Calu3 (cell line): ENCODE measurements around the gene PLEKHA5. TPM values are rescaled to one million over a fixed set of nuclear protein-coding genes. Genes with fewer than 3 reads are reported as not detected.
A peak's percentile ranks its signal among the peaks of the same experiment; 100 is the strongest.

Experiments
- Bru-seq: library from RNA; stranded (reverse); fragments of 400-500 nt; gene quantifications from one replicate; lab custom pipeline; 2021; lab: Mats Ljungman, UMichigan
- BruChase-seq, 2 experiments: library from RNA; stranded (reverse); fragments of 400-500 nt; gene quantifications; one replicate each; lab custom pipeline; 2021; lab: Mats Ljungman, UMichigan
- BruUV-seq: library from RNA; stranded (reverse); fragments of 400-500 nt; replicated peaks from 2 replicates; lab custom pipeline; 2021; lab: Mats Ljungman, UMichigan
- CTCF ChIA-PET: fragments of 300-600 bp; sonication (Branson Sonifier 250); formaldehyde crosslinking; loops from one replicate; lab custom pipeline; 2022; ENCODE audit warnings: antibody characterized with exemption; lab: Charles Lee
- DNase-seq: peaks from one replicate; pipeline ENCODE4 v3.0.0; 2022
- H3K27ac Mint-ChIP-seq: one replicate; pipeline ENCODE4 v1.8.0; 2022; ENCODE audit warnings: mixed read lengths; ENCODE audit not compliant: unreplicated experiment
- H3K27me3 Mint-ChIP-seq: one replicate; pipeline ENCODE4 v1.8.0; 2022; ENCODE audit warnings: mixed read lengths; ENCODE audit not compliant: unreplicated experiment
- H3K36me3 Mint-ChIP-seq: one replicate; pipeline ENCODE4 v1.8.0; 2022; ENCODE audit warnings: mild to moderate bottlenecking, moderate library complexity, mixed read lengths; ENCODE audit not compliant: insufficient read depth, unreplicated experiment
- H3K4me1 Mint-ChIP-seq: one replicate; pipeline ENCODE4 v1.8.0; 2022; ENCODE audit warnings: mild to moderate bottlenecking, low read depth, mixed read lengths; ENCODE audit not compliant: unreplicated experiment
- H3K4me3 Mint-ChIP-seq: one replicate; pipeline ENCODE4 v1.8.0; 2022; ENCODE audit warnings: mild to moderate bottlenecking, low read depth, moderate library complexity, mixed read lengths; ENCODE audit not compliant: unreplicated experiment
- H3K9me3 Mint-ChIP-seq: one replicate; pipeline ENCODE4 v1.8.0; 2022; ENCODE audit warnings: low read depth, mixed read lengths; ENCODE audit not compliant: unreplicated experiment
- intact Hi-C: fragments of 100-400 bp; cut with micrococcal nuclease; formaldehyde crosslinking; loops from one replicate; pipeline ENCODE4 v1.10.0; 2022; ENCODE audit not compliant: unreplicated experiment
- long read RNA-seq: library from polyadenylated mRNA; stranded (forward); transcript quantifications from one replicate; pipeline ENCODE4 v2.0.0, GENCODE V29; 2022
- total RNA-seq: library from RNA; stranded (reverse); gene quantifications from 2 replicates; pipeline ENCODE4 v1.2.3, GENCODE V29; 2022
- TF ChIP-seq, protein P1 (sequence below): fragments of 200-600 bp; IDR thresholded peaks from one replicate; pipeline ENCODE4 v1.8.0; 2022; ENCODE audit warnings: antibody characterized with exemption; ENCODE audit not compliant: unreplicated experiment

The PLEKHA5 gene
- total RNA-seq (49.2 and 57.9 TPM in 2 replicates), Bru-seq, nascent RNA (percentile 92 among the genes with signal in this experiment), BruChase-seq, experiment 1, labeled RNA remaining after a 6-hour chase (percentile 86 among the genes with signal in this experiment), BruChase-seq, experiment 2, labeled RNA remaining after a 2-hour chase (percentile 89 among the genes with signal in this experiment)
- long read RNA-seq, full-length matches to known transcripts = 6 of 29 reads
- long read RNA-seq, partial matches to known transcripts = 7 of 29 reads
- long read RNA-seq, other reads (novel, unspliced or antisense) = 16 of 29 reads

DNA sequence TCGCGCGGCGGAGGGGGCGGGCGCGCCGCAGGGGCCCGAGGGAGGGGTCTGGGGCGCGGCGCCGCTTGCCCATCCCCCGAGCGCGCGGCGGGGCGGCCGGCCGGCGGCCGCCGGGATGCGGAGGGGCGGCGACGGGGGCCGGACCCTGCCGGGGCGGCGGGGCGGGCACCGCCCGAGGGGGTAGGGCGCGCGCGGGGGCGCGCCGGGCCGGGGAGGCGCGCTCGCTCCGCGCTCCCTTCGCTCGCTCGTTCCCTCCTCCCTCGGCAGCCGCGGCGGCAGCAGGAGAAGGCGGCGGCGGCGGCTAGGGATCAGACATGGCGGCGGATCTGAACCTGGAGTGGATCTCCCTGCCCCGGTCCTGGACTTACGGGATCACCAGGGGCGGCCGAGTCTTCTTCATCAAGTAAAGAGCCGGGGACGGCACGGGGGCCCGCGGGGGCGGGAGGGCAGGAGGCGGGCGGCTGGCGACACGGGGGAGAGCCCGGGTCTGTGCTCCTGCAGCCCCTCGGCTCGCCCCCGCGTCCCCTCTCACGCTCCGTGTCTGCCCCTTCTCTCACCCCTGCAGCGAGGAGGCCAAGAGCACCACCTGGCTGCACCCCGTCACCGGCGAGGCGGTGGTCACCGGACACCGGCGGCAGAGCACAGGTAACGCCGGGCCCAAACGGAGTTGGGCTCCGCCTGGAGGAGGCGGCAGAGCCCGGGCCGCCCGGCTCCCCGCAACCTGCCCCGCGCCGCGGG lies at the start of gene PLEKHA5:
Gene PLEKHA5, plus strand, starts transcription at position 248 of the 738 bp plus-strand sequence. Its CDS starts 67 bp downstream, at position 315.
- Mint-ChIP-seq H3K27me3 (no peaks in the 10 kb centered on the region), H3K4me3 (peak within 1 kb of the TSS; percentile 98), H3K9me3 (peaks cover 6% of the 10 kb centered on the region), H3K36me3 (peaks cover 41% of the 10 kb centered on the region), H3K4me1 (peaks cover 23% of the 10 kb centered on the region), H3K27ac (peak within 1 kb of the TSS; percentile 85)
- TF ChIP-seq, protein P1, sequence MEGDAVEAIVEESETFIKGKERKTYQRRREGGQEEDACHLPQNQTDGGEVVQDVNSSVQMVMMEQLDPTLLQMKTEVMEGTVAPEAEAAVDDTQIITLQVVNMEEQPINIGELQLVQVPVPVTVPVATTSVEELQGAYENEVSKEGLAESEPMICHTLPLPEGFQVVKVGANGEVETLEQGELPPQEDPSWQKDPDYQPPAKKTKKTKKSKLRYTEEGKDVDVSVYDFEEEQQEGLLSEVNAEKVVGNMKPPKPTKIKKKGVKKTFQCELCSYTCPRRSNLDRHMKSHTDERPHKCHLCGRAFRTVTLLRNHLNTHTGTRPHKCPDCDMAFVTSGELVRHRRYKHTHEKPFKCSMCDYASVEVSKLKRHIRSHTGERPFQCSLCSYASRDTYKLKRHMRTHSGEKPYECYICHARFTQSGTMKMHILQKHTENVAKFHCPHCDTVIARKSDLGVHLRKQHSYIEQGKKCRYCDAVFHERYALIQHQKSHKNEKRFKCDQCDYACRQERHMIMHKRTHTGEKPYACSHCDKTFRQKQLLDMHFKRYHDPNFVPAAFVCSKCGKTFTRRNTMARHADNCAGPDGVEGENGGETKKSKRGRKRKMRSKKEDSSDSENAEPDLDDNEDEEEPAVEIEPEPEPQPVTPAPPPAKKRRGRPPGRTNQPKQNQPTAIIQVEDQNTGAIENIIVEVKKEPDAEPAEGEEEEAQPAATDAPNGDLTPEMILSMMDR = no peak
- CTCF ChIA-PET = no interaction called here
- BruUV-seq = no TSS peak
- DNase-seq = peak; percentile 79
- intact Hi-C loops = loop anchor here (2.0 to 10.0 kb wide), 5 partner anchors 58 to 875 kb away; no protein-coding TSS in a partner anchor

DNA sequence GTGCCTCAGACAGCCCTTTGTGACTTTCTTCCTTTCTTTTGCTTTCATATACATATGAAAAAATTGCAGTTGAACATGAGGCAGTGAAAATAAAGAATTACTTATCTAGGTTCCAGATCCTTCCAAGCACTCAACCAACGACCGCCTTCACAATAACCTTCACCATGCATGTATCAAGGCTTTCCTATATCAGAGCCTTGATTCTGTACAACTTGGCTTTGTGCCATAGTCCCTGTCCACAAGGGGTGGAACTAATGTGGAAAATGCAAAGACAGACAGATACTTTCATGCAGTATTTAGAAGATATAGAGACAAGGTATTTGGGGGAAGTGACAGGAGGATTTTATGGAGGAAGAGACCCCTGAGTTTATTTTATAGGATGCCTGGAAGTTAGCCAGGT lies 48.6 kb upstream of the PLEKHA5 start:
- TF ChIP-seq, protein P1 = no peak

GRCh38 chr12:19082365-19082911 lies 47.1 kb upstream of the PLEKHA5 start:
- intact Hi-C loops = no loop called here
- Mint-ChIP-seq H3K27ac (no peak overlapping the region), H3K36me3 (no peaks in the 10 kb centered on the region), H3K4me3 (no peak overlapping the region), H3K27me3 (no peaks in the 10 kb centered on the region), H3K4me1 (peaks cover 7% of the 10 kb centered on the region), H3K9me3 (peaks cover 2% of the 10 kb centered on the region)
- no peak for DNase-seq
- TF ChIP-seq, protein P1 = no peak
- CTCF ChIA-PET = no interaction called here
- no TSS peak for BruUV-seq

More for the DNA sequence above, 48.6 kb upstream of the PLEKHA5 start:
- CTCF ChIA-PET = no interaction called here
- BruUV-seq = no TSS peak
- Mint-ChIP-seq H3K27me3 (no peaks in the 10 kb centered on the region), H3K4me3 (no peak overlapping the region), H3K27ac (no peak overlapping the region), H3K9me3 (peaks cover 2% of the 10 kb centered on the region), H3K4me1 (peaks cover 7% of the 10 kb centered on the region), H3K36me3 (no peaks in the 10 kb centered on the region)
- no peak for DNase-seq
- intact Hi-C loops = no loop called here

- DNase-seq = no peak
- CTCF ChIA-PET = no interaction called here
- peaks cover 2% of the 10 kb centered on the region for H3K9me3 Mint-ChIP-seq
- H3K27ac Mint-ChIP-seq = no peak overlapping the region
- TF ChIP-seq, protein P1 = no peak
- peaks cover 7% of the 10 kb centered on the region for H3K4me1 Mint-ChIP-seq
- H3K4me3 Mint-ChIP-seq = no peak overlapping the region
- no peaks in the 10 kb centered on the region for H3K27me3 Mint-ChIP-seq
- intact Hi-C loops = no loop called here
- BruUV-seq = no TSS peak
- no peaks in the 10 kb centered on the region for H3K36me3 Mint-ChIP-seq
Measured at GRCh38 chr12:19084547-19084946, 45.0 kb upstream of the PLEKHA5 start.
